Endometrium (tissue), 2 donors: ENCODE data around the gene TCOF1.

Experiments used
- FAIRE-seq: peaks from 2 replicates; lab custom pipeline; 2012; peaks lifted over from hg19 to GRCh38; lab: Jason Lieb, UNC
- donor health status: control.
- donor health status: control.

TCOF1 gene

GRCh38 chr5:150428978-150429377, 71.5 kb downstream of the TCOF1 start:
- FAIRE-seq, result no peak

- no peak for FAIRE-seq
These were observed 71.9 kb downstream of the TCOF1 start for GRCh38 chr5:150429410-150429873.

- no peak for FAIRE-seq
These were observed 73.6 kb downstream of the TCOF1 start for GRCh38 chr5:150431048-150431447.

GRCh38 chr5:150431574-150431973, 74.1 kb downstream of the TCOF1 start:
- FAIRE-seq, result no peak

GRCh38 chr5:150434464-150434863, 77.0 kb downstream of the TCOF1 start:
- FAIRE-seq, result no peak

GRCh38 chr5:150436141-150436680, 78.7 kb downstream of the TCOF1 start:
- no peak for FAIRE-seq

- no peak for FAIRE-seq
These were observed 81.5 kb downstream of the TCOF1 start for GRCh38 chr5:150438873-150439546.

GRCh38 chr5:150440948-150441812, 83.7 kb downstream of the TCOF1 start:
- no peak for FAIRE-seq

GRCh38 chr5:150441813-150442698, 84.6 kb downstream of the TCOF1 start:
- no peak for FAIRE-seq

- no peak for FAIRE-seq
These were observed 85.2 kb downstream of the TCOF1 start for GRCh38 chr5:150442699-150443080.

- FAIRE-seq, result no peak
These were observed 86.0 kb downstream of the TCOF1 start for GRCh38 chr5:150443242-150444075.

GRCh38 chr5:150444770-150445169, 87.3 kb downstream of the TCOF1 start:
- FAIRE-seq, result no peak

- FAIRE-seq, result no peak
These were observed 88.6 kb downstream of the TCOF1 start for GRCh38 chr5:150446088-150446487.

GRCh38 chr5:150446583-150446982, 89.1 kb downstream of the TCOF1 start:
- no peak for FAIRE-seq

GRCh38 chr5:150447188-150447587, 89.7 kb downstream of the TCOF1 start:
- FAIRE-seq, result no peak

- FAIRE-seq, result no peak
These were observed 90.8 kb downstream of the TCOF1 start for GRCh38 chr5:150448334-150448733.

- no peak for FAIRE-seq
These were observed 91.5 kb downstream of the TCOF1 start for GRCh38 chr5:150448952-150449516.
